ENCODE data around the gene ADCY7.

The ADCY7 gene

DNA sequence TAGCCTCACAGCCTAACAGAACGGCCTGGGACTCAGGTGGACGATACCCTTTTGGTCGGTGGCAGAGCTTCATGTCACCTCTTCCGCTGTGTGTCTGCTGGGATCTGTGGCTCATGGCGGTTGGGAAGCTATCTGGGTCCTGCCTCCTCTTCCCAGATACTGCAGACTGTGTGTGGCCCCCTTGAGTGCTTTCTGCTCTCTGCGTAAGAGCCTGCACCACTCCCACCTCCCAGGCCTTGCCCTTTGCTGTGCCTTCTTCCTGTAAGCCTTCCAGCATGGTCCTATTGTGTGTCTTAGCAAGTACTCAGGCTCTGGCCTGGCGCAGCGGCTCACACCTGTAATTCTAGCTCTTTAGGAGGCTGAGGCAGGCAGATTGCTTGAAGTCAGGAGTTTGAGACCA lies 17.5 kb upstream of the ADCY7 start:
- DNase-seq (ENCODE audit: low read depth) = no peak

DNA sequence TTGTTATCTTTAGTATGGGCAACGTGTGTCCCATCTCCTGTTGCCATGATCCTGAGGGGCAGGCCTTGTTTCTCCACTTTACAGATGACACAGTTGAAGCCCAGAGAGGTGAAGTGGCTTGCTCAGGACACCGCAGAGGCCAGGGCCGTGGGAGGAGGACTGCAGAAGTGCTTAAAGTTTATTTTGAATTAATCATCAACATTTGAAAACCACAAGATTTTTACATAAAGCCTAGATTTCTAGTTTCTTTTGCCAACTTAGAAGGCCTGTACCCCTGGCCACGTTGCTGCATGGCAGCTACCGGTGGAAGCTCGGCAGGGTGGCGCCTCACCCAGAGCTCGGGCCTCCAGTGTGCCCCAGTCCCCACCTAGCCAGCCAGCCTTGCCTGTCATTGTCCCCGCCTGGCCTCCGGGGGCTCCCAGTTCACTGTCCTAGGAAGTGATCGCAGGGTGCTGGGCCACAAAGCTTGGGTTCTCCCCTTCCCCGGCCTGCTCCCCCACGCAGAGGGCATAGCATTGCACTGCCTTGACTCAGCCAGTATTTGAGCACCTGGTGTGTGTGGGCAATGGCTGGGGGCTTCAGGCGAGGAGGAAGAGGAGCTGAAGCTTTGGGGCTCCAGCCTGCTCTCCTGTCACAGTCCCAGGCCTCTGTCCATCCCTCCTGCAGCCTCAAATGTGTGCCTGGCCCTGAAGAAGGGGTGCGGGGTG lies 14.8 kb upstream of the ADCY7 start:
- no peak for DNase-seq (ENCODE audit: low read depth)

DNA sequence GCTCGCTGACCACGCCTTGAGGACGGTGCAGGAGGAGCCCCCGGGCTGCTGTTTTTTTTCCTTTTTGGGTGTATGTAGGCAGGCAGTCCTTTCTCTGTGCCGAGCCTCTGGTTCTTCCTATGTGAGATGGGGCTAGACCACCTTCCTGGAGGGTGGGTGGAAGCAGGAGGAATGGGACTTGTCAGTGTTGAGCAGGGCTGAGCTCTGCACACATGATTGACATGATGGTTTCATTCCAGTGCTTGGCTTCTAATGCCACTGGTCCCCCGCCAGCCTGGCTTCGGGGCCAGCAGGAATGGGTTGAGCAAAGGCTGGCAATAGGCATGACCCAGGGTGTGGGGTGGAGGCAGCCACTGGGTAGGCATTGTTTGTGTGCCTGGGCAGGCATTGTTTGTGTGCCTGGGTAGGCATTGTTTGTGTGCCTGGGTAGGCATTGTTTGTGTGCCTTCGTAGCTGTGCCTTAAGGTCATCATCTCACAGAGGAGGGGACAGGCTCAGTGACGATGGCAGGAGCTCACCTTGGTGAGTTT lies 14.2 kb upstream of the ADCY7 start:
- no peak for DNase-seq (ENCODE audit: low read depth)

DNA sequence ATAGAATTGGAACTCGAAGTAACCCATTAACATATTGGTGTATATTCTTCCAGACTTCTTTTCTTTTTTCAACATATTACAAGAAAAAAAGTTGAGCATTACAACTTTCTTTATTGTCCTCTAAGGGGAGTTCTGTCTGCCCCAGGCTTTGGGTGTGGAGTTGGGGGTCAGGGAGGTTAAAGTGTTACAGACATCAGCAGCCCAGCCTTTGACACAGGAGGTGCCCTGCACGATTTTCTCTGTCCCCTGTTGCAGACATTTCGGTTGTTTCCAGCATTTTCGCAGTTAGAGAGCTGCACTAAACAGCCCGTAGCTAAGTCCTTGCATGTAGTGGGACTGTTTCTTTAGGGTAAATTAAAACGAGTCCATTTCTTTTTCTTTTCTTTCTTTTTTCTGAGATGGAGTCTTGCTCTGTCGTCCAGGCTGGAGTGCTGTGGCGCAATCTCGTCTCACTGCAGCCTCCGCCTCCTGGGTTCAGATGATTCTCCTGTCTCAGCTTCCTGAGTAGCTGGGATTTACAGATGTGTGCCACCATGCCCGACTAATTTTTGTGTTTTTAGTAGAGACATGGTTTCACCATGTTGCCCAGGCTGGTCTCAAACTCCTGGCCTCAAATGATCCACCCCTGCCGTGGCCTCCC lies 13.4 kb upstream of the ADCY7 start:
- DNase-seq (ENCODE audit: low read depth) = no peak

DNA sequence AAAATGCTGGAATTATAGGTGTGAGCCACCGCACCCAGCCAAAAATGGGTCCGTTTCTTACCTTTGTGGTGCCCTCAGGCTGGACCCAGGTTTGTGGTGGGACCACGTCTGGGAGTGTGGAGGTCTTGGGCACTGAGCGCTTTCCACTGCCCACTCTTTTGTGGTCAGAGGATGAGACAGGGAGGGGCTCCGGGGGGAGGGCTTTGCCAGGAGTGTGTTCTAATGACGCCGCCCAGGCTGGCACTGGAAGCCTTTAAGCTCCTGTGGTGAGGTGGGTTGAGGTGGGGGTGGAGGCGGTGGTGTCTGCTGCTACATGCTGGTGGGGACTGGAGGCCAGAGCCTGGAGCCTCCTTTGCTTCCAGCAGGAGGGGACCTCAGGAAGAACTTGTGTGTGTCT lies 12.8 kb upstream of the ADCY7 start:
- no peak for DNase-seq (ENCODE audit: low read depth)

DNA sequence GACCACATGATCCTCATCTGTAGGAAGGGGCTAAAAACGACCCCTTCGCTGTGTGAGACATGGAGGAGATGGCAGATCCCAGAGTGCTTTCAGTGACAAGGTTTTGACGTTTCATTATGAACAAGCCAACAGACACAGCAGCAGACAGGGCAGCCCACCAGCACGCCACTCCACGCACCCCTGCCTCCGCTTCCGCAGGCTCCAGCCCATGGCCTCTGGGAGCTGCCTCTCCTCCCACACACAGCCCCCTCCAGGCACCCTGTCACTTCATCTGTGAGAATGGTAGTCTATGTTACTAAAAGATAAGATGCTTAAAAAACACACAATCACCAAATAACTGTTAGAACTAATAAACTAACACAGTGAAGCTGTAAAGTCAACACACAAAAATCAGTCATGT lies 12.3 kb upstream of the ADCY7 start:
- DNase-seq (ENCODE audit: low read depth) = no peak

DNA sequence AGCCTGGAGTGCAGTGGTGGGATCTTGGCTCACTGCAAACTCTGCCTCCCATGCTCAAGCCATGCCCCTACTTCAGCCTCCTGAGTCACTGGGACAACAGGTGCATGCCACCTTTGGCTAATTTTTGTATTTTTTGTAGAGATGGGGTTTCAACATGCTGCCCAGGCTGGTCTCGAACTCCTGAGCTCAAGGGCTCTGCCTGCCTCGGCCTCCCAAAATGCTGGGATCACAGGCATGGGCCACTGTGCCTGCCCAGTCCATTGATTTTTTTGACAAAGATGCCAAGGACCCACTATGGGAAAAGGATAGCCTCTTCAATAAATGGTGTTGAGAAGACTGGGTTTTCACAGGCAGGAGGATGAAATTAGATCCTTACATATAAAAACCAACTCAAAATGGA lies 10.8 kb upstream of the ADCY7 start:
- DNase-seq (ENCODE audit: low read depth) = no peak

DNA sequence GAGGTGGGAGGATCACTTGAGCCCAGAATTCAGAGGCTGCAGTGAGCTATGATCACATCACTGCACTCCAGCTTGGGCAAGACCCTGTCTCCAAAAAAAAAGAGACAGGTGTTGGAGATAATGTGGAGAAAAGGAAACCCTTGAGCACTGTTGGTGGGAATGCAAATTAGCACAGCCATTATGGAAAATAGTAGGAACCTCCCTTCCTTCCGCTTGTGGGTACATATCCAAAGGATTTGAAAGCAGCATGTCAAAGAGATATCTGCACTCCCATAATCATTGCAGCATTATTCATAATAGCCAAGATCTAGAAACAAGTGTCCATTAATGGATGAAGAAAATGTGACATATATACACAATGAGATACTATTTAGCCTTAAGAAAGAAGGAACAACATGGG lies 9.7 kb upstream of the ADCY7 start:
- no peak for DNase-seq (ENCODE audit: low read depth)

DNA sequence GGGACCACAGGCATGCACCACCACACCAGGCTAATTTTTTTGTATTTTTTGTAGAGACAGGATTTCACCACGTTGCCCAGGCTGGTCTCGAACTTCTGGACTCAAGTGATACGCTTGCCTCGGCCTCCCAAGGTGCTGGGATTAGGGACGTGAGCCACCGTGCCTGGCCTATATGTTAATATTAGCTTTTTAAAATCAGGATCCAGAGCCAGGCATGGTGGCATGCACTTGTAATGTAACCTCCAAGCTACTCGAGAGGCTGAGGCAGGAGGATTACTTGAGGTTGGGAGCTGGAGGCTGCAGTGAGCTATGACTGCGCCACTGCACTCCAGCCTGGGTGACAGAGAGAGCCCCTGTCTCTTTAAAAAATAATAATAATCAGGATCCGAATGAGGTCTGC lies 8.5 kb upstream of the ADCY7 start:
- DNase-seq (ENCODE audit: low read depth) = no peak

DNA sequence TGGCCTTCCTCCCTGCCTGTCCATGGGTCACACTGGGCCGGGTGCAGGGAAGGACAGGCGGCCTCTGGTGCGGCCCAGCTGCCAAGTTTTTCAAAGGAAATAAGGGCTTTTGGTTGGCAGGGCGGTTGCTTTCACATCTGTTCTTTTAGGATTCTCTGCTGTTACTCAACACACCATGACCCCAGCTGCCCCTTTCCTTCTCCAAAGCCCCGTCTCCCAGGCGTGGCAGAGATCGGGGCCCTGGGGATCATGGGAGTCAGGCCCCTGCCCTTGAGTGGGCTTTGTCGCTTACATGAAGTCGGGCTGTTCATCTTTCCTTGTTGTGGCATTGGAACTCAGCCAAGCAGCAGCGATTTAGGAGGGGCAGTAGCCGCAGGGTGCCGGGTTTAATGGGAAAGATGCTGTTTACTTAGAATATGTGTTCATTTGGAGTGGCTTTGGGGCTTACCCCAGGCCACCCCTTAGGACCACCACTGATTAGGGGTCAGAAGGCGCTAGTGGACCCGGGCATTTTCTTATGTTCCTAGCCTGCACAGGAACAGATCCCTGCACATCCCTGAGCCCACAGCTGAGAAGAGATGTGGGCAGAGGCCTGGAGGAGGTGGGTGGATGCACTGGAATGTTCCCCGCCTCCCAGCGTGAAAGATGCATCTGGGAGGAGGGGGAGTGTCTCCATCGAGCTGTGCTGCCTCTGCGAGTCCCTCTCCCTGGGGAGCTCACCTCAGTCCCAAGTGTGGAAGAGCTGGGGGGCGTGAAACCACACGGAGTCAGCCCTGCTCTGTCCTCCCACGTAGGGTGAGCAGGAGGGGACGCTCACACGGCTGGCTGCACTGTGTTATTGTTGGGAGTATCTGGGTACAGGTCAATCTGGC lies 6.8 kb upstream of the ADCY7 start:
- DNase-seq (ENCODE audit: low read depth) = no peak

DNA sequence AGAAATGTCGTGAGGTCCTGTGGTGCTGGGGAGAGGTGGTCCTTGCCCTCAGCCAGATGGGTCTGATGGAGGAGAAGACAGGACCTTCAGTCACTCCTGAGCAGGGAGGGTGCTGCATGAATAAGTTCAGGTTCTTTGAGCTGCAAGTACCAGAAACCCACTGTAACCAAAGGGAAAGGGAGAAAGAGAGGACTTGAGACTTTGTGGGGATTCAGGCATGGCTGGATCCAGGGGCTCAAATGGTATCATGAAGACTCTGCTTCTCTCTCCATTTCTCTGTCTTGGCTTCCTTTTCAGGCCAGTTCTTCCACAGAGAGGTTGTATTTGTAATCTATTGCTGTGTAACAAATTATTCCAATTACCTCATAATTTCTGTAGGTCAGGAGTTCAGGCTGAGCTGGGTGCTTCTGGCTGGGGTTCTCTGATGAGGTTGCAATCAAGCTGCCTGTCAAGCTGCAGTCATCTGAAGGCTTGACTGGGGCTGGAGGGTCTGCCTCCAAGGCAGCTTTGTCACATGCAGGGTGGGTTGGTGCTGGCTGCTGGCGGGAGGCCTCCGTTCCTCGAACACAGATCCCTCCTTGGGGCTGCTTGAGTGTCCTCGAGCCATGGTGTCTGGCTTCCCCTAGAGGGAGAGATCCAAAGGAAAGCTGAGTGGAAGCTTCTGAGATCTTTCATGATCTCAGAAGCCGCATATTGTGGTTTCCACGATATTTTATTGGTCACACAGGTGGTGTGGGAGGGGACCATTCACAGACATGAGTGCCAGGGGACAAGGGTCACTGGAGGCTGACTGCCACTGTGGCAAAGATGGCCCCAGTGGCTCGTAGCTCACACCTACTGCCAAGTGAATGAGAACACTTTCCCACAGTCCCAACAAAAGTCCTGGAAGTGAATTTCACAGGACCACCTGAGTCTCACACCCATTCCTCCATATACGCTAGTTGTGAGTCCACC lies 5.9 kb upstream of the ADCY7 start:
- no peak for DNase-seq (ENCODE audit: low read depth)

DNA sequence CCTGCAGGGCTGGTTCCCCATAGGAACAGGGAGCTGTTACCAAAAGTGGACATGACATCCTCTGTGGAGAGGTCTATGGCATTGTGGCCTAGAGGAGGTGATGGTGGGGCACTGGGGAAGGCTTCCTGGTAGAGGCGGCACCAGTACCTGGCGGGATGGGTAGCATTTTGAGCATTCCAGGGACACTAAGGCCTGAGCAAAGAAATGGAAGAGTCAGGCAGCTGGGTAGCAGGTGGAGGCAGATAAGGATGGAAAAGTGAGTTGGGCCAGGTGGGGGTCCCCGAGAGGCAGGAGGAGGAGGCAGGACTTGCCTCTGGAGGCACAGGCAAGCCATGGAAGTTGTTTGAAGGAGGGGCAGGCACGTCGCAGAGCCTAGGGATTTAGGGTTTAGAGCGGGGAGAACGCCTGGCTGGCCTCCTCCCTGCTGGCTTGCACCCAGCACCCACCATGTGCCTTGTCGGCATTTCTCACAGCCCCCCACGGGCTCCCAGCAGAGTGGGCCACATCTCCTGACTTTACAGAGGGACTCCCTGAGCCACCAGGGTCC lies 5.1 kb upstream of the ADCY7 start:
- no peak for DNase-seq (ENCODE audit: low read depth)

DNA sequence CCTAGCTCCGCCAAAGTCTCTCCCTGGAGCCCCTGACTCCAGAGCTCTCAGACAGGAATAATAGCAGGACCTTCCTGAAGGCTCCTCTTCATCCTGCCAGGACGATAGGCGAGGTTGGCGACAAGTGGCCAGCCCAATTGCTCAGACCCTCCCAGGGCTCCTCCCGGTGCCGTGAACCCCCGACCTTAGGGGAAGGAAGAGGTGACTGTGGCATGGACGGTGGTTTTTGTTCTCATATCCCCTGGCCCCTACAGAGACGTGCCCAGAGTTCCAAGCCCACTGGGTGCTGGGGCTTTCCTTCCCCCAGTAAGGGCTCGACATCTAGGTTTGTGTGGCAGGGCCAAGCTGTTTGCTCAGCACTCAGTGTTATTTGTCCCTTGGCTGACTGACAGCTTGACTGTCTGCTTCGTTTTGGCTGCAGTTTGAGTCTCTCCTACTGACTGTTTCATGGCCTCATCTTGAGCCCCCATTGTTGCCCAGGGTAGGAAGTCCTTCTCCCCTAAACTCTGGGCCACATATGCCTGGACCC lies 4.6 kb upstream of the ADCY7 start:
- no peak for DNase-seq (ENCODE audit: low read depth)

DNA sequence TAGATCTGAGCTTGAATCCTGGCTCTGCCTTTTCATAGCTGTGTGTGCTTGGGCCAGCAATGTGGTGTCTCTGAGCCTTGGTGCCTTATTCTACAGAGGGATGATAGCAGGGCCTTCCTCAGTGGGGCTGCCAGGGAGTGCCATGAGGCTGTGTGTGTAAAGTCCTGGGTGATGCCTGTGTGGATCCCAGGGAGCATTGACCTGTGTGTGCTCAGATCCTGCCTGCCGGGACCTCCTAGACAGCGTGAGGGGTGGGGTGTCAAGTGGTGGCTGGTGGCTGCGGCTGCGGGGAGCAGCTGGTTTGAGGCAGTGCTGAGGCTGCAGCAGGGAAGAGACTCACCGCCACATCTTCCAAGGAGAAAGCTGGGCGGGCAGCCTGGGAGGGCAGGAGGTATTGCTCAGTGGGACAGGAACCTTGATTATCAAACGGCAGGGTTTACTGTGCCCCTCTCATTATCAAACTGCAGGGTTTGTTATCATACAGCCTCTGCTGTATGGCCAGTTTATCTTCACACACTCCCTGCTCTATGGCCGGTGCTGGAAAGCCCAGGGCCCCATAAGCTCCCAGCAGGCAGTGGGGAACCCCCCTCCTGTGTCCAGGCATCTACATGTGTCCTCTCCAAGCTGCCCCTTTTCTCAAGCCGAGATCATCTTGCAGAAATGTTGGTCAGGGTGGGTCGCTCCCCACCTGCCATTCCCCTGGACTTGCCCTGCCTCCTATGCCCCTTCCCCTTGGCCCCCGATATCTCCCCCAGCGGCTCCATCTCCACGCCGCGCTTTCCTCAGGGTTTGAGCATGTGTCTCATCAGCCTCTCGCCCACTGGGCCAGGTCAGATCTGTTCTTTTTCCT lies 3.1 kb upstream of the ADCY7 start:
- no peak for DNase-seq (ENCODE audit: low read depth)

DNA sequence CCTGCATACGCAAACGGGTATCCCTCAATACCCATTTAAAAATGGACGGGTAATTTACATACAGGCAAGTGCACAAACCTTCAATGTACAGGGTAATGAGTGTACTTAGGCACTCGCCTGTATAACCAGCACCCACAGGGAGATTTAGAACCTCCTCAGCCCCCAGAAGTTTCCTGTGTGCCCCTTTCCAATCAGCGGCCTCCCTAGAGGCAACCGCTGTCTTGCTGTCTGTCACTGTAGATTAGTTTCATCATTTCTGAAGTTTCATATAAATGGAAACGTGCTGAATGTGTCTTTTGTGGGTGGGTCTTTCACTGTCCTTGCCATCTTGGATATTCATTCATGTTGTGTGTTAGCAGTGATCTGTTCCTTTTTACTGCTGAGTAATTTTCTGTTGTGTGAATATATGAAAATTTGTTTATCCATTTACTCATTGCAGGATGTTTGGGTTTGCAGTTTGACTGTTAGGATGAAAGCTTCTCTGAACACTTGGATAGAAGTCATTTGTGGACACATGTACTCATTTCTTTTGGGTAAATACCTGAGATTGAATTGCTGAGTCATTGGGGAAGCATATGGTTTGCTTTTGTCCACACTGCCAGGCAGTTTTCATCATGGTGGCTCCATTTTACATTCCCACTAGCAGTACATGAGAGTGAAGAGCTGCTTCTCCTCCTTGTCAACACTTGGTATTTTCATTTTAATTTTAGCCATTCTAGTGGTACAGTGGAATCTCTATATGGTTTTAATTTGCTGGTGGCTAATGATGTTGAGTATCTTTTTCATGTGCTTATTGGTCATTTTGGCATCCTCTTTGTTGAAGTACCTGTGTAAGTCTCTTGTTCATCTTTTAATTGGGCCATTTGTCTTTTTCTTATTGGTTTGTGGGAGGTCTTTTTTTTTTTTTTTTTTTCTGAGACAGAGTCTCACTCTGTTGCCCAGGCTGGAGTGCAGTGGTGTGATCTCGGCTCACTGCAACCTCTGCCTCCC lies 2.1 kb upstream of the ADCY7 start:
- no peak for DNase-seq (ENCODE audit: low read depth)

DNA sequence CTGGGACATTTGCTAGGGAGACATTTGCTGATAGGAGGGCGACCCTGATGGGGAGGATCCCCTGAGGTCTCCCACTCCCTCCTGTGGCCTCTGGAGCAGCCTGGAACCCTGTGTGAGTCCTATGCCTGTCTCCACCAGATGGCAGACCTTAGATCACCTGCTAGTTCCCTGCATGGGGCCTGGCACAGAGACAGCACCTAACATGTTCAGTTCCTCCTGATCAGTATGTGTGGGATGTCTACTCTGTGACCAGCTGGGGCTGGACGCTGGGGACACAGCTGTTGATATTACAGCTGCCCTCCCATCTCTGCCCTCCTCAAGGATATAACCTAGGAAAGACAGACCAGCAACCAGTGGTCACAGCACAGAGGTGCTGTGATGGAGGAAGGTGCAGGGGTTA lies 1.1 kb upstream of the ADCY7 start:
- no peak for DNase-seq (ENCODE audit: low read depth)

DNA sequence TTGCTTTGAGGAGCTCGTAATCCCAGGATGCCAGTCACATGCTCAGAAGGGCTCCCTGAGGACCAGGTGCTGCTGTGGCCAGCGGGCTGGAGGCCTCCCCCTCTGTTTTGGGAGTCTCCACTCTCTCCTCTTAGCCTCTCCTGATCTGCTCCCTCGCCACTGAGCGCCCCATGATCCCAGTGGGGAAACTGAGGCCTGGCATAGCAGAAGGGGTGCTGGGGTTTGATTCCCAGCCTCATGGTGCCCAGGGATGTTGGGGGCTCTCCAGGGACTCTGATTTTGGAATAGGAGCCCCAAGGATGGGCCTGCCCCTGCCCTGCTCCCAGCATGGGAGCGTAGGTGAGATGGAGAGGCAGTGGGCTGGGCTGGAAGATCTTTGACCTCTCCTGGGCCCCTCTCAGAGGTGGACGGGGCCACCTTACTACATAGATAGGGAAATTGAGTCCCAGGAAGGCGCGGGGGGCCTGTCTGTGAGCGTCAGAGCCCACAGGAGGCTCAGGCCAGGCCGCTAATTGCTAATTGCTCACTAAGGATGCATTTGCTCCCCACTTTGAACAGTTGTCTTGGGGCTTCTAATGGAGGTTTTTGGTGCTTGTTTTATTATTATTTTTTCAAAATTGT lies 525 bp upstream of the ADCY7 start:
- DNase-seq (ENCODE audit: low read depth) = no peak

DNA sequence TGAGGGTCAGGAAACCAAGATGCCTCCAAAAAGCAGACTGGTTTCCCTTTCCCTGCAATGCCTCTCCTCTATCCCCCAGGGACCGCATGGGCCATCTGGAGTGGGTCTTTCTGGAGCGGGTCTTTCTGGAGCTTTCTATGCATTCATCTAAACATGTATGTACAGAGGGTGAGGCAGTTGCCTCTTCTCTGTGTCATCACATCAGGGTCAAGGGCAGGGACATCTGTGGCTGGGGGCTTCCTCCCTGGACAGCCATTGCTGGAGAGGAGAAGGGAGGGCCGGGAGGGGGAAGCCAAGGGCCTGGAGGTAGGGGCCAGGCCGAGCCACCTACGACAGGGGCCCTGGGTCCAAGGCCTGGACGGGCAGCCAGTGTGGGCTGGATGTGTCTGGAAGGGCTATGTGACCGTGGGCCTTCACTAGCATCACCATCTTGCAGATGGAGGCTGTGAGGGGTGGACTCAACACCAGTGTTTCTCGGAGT lies 840 bp downstream of the ADCY7 start:
- no peak for DNase-seq (ENCODE audit: low read depth)

Measured in stimulated activated CD8-positive, alpha-beta memory T cell treated with anti-CD3 and anti-CD28 coated beads, Interleukin-15, amount 100 ng/mL, for 24 hours (primary cell).